GM12864 (cell line): ENCODE data around the gene RECQL5.
"Not testable (repeated sequence)": the region's sequence is repeated elsewhere in the genome, so short reads cannot be mapped to it uniquely, and the experiment has no call there.

Source experiments
- DNase-seq: peaks from one replicate; pipeline ENCODE4 v3.0.0-alpha.2; 2011; ENCODE audit warnings: low read depth
- H3K4me3 ChIP-seq: 2 replicates; pipeline ENCODE4 v1.5.1; 2011; ENCODE audit warnings: mild to moderate bottlenecking, low read depth, low read length, control low read depth
- CTCF ChIP-seq: IDR thresholded peaks from 2 replicates; pipeline ENCODE4 v1.5.1; 2011; ENCODE audit warnings: low read depth, mild to moderate bottlenecking, moderate library complexity, low read length, control low read depth, inconsistent platforms; ENCODE audit errors: missing control alignments

Gene RECQL5

GRCh38 chr17:75584849-75585175, 82.1 kb downstream of the RECQL5 start:
- no peak for TF ChIP-seq CTCF
- H3K4me3 ChIP-seq, result no peak overlapping the region
- no peak for DNase-seq

GRCh38 chr17:75583197-75583596, 83.8 kb downstream of the RECQL5 start:
- H3K4me3 ChIP-seq, DNase-seq: not testable (repeated sequence)

- not testable (repeated sequence) for DNase-seq, H3K4me3 ChIP-seq
These were observed 85.7 kb downstream of the RECQL5 start for GRCh38 chr17:75581121-75581725.
